ENCODE data around the gene GFRA4.

The GFRA4 gene

GRCh38 chr20:3614466-3614865 is 48.7 kb downstream of the GFRA4 start:
- no peak for DNase-seq

DNA sequence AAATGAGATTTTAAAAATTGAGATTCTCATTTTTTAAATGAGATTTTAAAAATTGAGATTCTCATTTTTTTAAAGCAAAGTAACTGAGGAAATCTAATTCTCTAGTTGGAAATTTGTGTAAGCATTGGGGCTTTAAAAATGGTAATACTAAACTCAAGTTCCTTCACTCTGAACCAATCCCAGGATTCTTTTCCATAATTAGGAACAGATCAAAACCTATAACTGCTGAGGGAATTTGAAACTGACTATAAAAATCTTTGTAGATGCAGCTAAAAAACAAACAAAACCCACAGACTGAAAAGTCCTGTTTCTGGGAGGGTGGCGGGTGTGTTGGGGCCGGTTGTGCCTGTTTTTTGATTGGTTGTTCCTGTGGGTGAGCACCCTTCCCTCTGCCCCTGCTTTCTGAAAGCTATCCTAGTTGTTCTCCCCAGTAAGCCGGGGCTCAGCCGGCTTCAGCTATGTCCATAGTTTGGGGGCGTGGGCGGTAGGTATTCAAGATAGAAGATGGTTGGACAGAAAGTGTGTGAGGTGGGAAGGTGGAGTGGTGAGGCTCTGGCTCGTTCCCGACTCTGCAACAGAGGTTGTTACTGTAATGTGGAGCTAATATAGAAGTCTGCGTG is 49.3 kb downstream of the GFRA4 start:
- DNase-seq: no peak

DNA sequence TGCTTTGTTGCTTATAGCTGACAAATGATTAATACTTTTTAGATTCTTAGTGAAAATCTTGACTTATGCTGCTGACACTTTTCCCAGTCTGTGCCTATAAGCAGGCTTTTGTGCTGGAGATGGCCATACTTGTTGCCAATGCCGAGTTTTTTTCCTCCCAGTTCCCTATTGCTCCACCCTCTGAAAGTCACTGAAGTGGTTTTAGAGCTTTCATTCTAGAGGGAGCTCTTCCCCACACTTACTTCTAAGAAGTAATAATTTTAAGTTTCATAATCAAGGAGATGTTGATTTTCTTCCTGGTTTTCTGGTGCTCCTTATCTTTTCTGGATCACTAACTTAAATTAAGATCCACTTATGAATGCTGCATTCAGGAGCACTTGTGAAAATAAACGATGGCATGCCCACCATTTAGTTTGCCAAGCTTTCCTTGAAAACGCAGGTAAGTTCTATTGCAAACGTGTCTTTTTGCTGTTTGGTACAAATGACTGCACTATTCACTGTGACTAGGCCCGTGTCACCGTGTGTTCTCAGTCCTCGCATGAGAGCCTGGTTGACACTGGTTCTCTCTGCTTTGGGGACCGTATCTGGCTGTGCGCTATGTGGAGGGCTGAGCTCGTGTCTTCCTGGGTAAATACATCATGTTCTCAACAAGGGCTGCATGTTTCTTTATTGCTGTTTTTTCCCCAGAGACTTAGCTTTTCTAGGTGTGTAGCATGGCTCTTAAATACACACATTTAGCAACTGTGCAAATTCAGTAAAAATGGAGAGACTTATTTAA is 50.2 kb downstream of the GFRA4 start:
- DNase-seq: no peak

DNA sequence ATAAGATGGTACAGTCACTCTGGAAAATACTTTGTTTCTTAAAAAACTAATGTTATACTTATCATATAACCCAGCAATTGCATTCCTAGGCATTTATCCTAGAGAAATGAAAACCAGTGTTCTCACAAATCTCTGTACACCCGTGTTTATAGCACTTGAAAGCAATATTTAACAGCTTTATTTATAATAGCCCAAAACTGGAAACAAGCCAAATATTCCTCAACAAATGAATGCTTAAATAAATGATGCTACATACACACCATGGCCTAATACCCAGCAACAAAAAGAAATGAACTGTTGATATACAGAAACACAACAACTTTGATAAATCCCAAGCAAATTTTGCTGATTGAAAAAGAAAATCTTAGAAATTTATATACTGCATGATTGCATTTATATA is 51.3 kb downstream of the GFRA4 start:
- no peak for DNase-seq

Measured in hippocampal formation (tissue), 2 donors.